SKM-1 (cell line): ENCODE measurements around the gene PLCB4.
"Not testable (repeated sequence)": the region's sequence is repeated elsewhere in the genome, so short reads cannot be mapped to it uniquely, and the experiment has no call there.

Source experiments
- DNase-seq: peaks from one replicate; lab custom pipeline; 2025; ENCODE audit not compliant: unreplicated experiment; lab: John Stamatoyannopoulos, UW

Gene PLCB4

DNA sequence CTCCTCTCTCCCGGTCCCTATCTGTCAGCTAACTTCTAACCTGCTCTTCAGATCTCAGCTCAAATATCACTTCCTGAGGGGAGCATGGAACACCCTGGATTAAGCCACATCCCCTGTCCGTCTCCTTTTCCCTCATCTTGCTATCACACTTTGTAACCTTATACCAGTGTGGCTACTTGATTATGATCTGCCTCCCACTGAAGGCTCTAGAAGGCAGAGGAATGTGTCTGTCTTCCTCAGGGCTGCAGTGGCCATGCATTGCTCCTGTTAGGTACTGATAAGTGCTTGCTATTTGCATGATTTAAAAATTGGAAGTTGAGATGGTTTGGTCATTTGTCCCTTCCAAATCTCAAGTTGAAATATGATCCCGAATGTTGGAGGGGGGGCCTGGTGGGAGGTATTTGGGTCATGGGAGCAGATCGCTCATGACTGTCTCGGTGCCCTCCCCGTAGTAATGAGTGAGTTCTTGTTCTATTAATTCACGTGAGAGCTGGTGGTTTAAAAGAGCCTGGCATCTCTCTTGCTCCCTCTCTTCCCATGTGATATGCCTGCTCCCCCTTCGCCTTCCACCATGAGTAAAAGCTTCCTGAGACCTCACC lies 71.4 kb downstream of the PLCB4 start:
- no peak for DNase-seq

DNA sequence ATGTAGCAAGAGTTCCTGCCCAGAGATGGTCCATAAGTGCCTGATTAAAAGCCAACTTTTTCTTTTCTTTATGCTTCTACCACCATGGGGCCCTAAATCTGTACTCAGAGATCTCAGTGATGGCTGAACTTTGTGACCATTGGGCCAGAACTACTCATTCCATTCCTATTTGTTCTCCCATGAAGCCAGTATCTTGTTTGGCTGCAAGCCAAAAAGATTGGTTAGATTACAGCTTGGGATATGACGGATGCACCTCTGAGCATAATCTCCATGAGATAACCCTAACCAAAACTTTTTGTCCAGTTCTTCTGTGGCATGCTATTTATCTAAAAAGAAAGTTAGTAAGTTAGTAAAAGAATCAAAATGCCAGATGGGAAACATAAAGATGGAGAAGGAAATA lies 72.2 kb downstream of the PLCB4 start:
- no peak for DNase-seq

DNA sequence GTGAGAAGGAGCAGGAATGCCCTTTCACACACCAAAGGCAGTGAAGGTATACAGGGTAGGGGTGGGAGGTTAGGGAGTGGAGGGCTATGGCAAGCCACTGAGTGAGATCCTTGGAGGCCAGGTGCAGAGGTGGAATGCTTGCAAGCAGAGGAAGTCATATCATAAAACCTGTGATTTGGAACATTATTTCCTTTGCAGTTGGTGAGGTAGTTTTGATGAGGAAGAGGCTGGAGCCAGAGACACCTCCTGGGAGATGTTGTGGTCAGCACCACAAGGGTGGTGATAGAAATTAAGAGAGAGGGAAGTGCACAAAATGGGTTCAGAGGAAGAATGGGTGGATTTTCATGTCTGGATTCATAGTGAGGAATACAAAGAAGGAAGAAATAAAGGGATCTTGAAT lies 73.0 kb downstream of the PLCB4 start:
- DNase-seq: no peak

DNA sequence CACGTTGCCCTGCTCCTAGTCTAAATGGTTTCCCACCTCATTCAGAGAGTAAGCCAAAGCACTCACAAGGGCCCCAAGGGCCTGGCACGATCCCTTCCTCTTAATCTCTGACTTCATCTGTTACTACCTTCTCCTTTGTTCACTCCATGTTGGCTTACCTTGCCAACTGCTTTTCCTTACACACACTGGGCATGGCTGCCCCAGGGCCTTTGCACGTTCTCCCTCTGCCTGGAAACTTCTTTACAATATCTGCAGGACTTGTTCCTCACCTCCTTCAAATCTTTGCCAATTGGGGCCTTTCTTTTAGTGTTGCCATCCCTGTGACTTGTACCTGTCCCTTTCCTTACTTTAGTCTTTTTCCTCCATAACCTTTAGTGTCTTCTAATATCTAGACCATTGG lies 73.9 kb downstream of the PLCB4 start:
- no peak for DNase-seq

DNA sequence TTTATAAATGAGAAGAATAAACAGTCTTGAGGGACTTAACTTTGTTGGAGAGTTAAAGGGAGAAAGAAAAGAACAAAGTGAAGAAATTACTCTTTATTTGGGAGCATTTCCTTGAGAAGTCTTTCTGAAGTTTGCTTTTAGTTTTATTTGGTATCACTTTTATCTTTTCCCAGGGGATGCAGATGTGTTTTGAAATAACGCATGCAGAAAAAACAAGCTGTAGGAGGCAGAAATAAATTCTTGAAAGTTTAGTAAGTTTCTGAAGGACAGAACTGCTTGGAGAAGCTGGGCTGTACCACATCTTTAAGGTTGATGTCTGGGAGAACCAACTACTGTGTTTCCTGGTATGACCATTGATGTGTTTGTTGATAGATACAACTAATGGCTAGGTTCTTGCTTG lies 75.0 kb downstream of the PLCB4 start:
- DNase-seq: no peak

DNA sequence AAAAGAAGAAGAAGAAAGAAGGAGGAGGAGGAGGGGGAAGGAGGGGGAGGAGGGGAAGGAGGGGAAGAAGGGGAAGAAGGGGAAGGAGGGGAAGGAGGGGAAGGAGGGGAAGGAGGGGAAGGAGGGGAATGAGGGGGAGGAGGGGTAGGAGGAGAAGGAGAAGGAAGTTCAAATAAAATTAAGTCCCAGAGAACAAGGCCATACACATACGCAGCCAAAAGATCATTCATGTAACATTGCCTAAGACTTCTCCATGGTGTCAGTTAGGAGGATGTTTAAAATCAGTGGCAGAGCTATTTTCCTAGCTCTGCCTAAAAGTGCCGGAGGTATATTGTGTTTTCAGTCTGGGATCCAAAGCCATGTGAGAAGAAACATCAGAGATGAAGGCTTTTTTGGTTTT lies 75.8 kb downstream of the PLCB4 start:
- no peak for DNase-seq

DNA sequence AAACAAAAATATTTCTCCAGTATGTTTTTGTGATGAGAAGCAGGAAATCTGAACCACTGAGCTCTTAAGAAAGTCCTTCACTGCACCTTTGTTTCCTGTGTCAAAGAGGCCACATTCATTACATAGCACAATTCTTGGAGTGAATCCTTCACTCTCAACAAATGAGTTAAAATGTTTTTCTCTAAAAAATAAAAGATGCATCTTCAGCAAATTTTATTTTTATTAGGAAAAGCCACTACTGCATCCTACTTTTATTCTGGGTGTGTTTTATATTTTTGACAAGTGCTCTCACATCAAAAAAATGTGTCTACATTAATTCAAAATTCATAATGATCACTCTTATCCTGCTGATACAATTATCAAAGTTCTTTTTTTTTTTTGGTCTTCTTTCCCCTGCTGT lies 76.3 kb downstream of the PLCB4 start:
- DNase-seq: no peak

DNA sequence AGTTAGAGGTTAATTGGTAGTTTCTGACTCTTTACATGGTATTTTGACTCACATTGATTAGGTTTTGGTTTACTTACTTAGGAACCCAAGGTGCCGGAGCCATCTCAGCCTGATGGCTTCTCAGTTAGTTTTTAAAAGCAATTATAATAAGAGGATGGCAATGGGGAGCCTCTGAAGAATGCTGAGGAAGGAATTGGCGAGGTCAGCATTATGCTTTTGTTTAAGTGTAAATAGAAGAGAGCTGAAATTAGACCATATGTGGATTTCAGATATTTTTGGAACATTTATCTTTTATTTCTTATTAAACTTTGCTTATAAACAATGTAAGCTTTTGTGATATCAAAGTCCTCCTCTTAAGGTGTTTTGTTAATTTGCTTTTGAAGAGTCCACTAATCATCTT lies 77.8 kb downstream of the PLCB4 start:
- DNase-seq: no peak

DNA sequence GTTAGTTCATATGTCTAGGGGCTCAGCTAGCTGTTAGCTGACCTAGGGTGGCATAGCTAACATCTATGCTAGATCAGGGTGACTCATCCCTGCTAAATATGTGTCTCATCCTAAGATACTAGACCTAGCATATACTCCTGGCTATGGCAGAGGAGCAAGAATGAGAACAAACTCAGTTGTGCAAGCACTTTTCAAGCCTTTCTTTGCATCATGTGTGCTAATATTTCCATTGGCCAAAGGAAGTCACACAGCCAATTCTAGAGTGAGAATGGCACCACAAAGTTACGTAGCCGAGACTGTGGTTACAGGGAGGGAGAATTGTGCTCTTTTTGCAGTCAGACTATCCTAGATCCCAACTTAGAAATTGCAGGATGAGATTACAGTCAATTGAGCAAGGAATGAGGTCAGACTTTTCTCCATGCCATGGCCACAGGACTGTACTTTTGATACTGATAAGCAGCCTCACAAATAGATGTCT lies 78.7 kb downstream of the PLCB4 start:
- DNase-seq: peak; percentile 27

DNA sequence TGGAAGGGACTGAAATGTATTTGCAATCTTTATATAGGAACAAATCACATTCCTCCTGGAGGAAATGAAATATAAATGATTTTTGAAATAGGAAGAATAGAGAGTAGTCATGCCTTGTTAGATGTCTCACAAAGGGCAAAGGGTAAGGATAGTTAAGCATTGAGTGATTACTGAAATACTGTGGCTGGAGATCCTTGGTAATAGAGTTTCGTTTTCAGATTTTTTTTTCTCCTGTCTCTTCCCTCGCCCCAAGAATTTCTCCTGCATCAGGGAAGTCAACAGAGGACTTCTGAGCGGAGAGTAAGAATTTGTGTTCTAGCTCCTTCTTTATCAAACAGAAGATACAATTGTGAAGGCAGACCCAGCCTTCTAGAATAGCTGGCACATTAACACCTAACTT lies 79.4 kb downstream of the PLCB4 start:
- no peak for DNase-seq

DNA sequence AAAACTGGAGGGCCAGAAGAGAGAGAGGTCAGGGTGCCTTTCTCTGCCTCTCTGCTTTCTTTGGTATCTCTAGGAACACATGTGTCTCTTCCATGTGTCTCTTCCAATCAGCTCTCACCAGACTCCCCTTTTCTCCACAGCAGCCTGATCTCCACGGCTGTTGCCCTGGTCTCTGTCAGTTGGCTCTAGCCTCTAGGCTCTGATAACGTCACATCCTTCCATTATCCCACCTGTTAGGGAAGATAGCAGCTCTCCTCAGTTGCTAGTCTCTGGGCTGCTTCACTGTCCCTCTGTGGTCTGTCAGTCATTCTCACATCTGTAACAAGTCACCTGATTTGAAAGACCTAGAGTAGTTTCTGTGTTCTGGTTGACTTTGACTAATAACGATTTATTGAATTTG lies 80.2 kb downstream of the PLCB4 start:
- DNase-seq: no peak

DNA sequence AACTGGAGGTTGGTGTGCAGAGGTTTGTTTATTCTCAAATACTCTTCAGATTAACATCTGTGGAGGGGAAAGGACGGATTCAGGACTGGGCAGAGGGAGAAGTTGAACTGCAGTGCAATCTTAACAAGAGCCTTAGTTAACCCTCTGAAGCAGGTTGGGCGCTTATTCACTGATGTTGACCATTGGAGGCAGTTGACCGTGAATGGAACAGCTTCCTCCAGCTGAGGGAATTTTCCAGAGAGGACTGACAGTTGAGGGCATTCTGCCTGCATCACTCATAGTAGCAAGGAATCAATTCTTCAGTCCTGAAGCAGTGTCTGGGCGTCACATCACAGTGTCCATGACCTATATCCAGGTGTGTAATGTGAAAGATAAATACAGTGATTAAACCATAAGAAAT lies 80.9 kb downstream of the PLCB4 start:
- DNase-seq: no peak

DNA sequence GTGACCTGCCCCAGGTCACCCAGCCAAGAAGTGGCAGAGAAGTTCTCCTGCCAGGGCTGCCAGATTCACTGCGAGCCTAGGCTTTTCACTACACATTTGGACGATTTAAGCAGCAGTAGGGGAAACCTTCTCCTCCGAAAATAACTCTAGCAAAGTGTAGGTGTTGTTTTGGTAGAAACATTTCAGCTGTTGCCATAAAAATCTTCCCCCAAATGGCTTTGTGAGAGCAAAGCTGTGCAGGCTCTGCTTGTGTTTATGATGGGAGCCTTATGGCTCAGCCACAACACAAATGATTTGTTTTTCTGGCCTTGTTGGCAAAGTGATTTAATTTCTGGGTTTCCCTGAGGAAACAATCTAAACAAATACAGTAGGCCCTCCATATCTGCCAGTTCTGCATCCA lies 81.8 kb downstream of the PLCB4 start:
- DNase-seq: no peak

DNA sequence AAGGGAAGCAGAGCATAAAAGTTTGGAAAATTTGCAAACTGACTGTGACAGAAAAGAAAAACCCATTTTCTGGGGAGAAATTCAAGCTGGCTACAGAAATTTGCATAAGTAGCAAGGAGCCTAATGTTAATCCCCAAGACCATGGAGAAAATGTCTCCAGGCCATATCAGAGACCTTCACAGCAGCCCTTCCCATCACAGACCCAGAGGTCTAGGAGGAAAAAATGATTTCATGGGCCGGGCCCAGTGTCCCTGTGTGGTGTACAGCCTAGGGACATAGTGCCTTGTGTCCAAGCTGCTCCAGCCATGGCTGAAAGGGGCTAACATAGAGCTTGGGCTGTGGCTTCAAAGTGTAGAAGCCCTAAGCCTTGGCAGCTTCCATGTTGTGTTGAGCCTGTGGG lies 83.3 kb downstream of the PLCB4 start:
- DNase-seq: not testable (repeated sequence)

DNA sequence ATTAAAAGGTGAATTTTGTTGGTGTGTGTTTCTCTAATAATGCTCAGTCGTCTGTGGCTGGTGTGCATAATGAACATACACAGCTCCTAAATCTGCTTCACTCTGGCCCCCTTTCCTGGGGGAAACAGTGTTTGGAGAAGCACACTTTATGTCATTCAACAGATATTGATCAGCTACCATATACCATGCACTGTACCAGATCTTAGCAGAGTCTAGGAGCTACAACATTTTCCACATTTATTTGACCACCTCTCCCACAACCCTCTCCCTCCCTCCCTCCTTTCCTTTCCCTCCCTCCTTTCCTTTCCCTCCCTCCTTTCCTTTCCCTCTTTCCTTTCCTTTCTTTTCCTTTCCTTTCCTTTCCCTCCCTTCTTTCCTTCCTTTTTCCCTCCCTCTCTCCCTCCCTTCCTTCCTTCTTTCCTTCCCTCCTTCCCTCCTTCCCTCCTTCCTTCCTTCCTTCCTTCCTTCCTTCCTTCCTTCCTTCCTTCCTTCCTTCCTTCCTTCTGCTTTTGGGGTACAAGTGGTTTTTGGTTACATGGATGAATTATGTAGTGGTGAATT lies 85.7 kb downstream of the PLCB4 start:
- DNase-seq: no peak

DNA sequence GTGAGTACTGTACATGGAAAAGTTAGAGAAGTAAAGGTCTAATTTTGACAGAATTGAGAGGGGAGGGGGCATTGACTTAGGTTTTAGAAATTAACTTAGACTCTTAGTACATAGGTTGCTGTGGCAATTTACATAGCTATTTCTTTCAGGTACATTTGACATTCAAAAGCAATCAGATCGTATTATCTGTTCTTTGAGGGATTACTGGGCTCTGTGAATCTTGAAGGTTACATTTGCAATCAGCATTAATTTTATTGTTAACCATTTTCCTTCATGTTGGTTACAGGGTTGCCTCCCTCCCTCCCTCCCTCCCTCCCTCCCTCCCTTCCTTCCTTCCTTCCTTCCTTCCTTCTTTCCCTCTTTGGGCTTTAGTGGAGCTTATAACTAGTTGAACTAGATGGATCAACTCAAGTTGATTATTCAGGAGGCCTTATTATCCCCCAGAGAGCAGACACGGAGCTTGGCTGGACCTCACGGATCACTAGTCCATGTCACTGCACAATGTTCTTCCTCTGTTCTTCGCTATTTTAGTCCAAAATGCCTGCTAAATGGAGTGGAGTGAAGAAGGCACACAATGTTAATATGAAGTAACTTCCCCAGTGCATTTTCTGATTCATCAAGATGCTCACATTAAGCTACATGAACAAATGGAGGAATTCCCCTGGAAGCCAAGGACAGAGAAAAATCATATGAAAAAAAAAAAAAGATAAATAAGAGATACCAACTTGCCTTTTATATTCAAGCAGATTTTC lies 87.8 kb downstream of the PLCB4 start:
- DNase-seq: no peak

DNA sequence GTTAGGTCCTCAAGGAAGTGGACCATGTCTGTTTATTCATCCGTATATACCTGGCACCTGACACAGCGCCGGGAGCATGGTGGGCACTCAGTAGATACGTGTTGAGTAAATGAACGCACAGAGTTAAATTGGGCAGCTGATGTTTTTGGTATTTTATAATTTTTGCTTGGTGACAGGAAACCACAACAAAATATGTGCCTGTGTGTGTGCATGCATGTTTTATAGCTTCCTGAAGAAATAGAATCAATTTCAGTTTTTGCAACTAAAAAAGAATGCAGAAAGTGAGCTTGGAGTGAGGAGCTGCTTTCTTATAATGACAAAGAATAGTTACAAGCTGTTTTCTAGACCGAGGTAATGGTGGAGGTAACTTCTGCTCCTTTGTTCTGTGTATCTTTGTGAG lies 91.4 kb downstream of the PLCB4 start:
- no peak for DNase-seq

DNA sequence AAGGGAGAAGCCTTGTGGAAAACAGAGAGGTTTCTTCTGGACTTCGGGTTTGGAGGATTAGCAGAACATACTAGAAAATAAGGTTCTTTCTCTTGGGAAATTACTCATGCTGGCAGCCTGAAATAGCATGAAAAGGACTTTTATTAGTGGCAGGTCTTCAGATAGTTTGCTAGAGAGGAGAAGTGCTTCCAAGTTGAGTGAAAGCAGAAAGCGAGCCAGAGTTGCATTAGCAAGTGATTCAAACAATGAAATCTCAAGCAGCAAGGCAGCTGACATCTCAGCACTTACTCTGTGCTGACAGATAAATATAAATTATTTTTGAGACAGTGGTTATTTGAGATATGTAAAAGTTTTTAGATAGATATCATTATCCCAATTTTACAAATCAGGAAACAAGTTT lies 91.9 kb downstream of the PLCB4 start:
- no peak for DNase-seq

DNA sequence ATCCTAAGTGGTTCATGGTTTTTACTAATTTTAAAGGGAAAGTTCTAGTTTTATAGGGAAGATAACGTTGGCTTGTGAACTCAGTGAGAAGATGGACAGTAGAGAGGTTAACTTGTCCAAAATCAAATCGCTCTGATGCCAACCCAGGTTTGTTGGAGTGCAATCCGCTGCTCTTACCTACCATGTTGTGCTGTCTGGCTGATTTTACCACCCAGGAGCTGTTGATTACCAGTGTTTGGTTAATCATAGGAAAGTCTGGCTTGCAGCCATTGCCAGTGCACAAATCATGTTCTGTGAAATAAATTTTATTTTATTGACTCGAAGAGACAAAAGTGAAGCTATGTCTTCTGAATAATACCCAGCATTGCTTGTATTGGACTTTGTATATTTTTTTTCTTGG lies 92.4 kb downstream of the PLCB4 start:
- no peak for DNase-seq

DNA sequence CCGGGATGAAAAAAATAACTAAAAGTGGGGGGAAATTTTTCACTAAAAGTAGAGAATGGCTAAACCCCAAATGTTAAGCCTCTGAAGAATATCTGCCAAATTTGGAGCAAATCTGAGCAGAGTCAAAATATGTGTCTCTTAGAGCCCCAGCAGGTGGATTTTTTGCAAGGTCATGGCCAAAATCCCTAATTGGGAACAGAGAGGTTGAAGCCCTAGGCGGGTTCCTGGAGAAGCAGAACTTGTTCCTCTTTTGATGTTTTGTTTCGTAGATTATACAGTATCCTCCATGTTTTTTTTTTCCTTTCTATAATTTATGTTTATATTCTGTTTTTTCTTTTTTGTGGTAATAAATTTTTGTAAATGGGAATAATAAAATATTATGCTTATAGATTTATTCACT lies 94.4 kb downstream of the PLCB4 start:
- no peak for DNase-seq

DNA sequence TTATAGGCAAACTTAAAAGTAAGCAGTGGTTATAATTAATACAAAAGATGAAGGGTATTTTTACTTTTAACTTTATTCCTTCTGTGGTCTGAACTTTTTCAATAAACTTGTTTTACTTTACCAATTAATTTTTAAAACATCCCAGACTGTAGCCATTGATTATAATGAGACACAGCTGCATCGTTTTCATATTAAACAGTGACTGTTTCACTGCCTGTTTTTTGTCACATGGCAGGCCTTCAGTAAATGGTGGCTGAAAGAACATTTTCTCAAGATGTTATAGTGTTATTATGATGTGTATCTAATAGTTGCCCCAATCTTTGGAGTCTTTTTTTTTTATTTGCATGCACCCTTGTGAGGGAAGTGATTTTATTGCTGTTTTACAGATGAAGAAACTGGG lies 95.1 kb downstream of the PLCB4 start:
- DNase-seq: no peak

DNA sequence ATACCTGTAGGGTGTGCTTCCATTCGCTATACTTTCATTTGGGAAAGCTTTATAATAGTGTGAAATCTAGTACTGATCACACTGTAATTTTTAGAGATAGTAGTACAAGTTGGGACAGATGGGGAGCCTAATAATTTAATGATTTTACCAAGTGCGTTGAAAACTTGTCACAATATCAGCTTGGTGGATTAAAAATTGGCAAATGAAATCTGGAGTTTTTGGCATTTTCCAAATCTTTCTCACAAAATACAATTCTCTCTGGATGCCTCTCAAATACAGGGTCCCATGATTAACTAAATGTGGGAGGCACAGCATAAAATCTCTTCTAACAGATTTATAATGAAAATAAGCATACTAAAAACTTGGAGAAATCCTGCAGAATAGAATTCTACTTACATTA lies 96.4 kb downstream of the PLCB4 start:
- no peak for DNase-seq
